Right atrium auricular region (tissue), 2 donors: ENCODE data around the gene ADARB1. TPM values are rescaled to one million over a fixed set of nuclear protein-coding genes. Genes with fewer than 3 reads are reported as not detected.

ENCODE experiments used
- DNase-seq: peaks from one replicate; pipeline ENCODE4 v3.0.0-alpha.2; 2019; ENCODE audit warnings: low spot score
- H3K27ac ChIP-seq, 2 donors: fragments of 200-600 bp; sonication (generic); 1 replicate in 1 of 2; 2 replicates in 1 of 2; pipeline ENCODE4 v1.5.1; 2016 to 2019
- H3K27me3 ChIP-seq, 2 donors: fragments of 200-600 bp; sonication (generic); one replicate each; pipeline versions ENCODE4 v1.5.1 to v1.6.0; 2017 to 2019
- H3K36me3 ChIP-seq: fragments of 200-600 bp; sonication (generic); one replicate; pipeline ENCODE4 v1.5.1; 2016
- H3K4me1 ChIP-seq, 2 donors: fragments of 200-600 bp; sonication (generic); one replicate each; pipeline versions ENCODE4 v1.5.1 to v1.6.0; 2017 to 2019
- H3K4me3 ChIP-seq, 2 donors: fragments of 200-600 bp; sonication (generic); 1 replicate in 1 of 2; 2 replicates in 1 of 2; pipeline ENCODE4 v1.5.1; 2017 to 2019; ENCODE audit warnings: mild to moderate bottlenecking in 1 of 2, moderate library complexity in 1 of 2
- H3K9me3 ChIP-seq, 2 donors: fragments of 200-600 bp; sonication (generic); one replicate each; pipeline ENCODE4 v1.5.1; 2019
- CTCF ChIP-seq, 2 donors: fragments of 200-600 bp; sonication (generic); IDR thresholded peaks; one replicate each; pipeline ENCODE4 v1.5.1; 2019; ENCODE audit warnings: antibody characterized with exemption in 2 of 2
- total RNA-seq, 2 donors: library from RNA; depleted of rRNA; stranded (reverse); fragments of >200 nt; gene quantifications; one replicate each; pipeline ENCODE4 v1.1.0, GENCODE V29; 2016

ADARB1 gene
- total RNA-seq, 2 donors from 2014 or later: 7.5 to 10.5 TPM

- no peak overlapping the region for H3K27ac ChIP-seq
- H3K36me3 ChIP-seq: no peaks in the 10 kb centered on the region
- H3K4me3 ChIP-seq: no peak overlapping the region
- TF ChIP-seq CTCF (IDR thresholded peaks at IDR 0.05): no peak
- H3K9me3 ChIP-seq: no peaks in the 10 kb centered on the region
- DNase-seq: no peak
- H3K4me1 ChIP-seq: peaks cover 0 to 20% of the 10 kb centered on the region in 2 donors
- H3K27me3 ChIP-seq: no peaks in the 10 kb centered on the region
These were observed 178.1 kb downstream of the ADARB1 start for GRCh38 chr21:45252448-45252925.

GRCh38 chr21:45253180-45253579, 178.8 kb downstream of the ADARB1 start:
- DNase-seq: no peak
- Histone ChIP-seq H3K4me3 (no peak overlapping the region), H3K4me1 (peaks cover 0 to 20% of the 10 kb centered on the region in 2 donors), H3K27ac (no peak overlapping the region), H3K36me3 (no peaks in the 10 kb centered on the region), H3K9me3 (no peaks in the 10 kb centered on the region), H3K27me3 (no peaks in the 10 kb centered on the region)
- TF ChIP-seq CTCF (IDR thresholded peaks at IDR 0.05): no peak

GRCh38 chr21:45253633-45254459, 179.5 kb downstream of the ADARB1 start:
- no peak overlapping the region for H3K4me3 ChIP-seq
- no peak overlapping the region for H3K27ac ChIP-seq
- no peaks in the 10 kb centered on the region for H3K9me3 ChIP-seq
- H3K36me3 ChIP-seq: no peaks in the 10 kb centered on the region
- TF ChIP-seq CTCF (IDR thresholded peaks at IDR 0.05): no peak
- H3K27me3 ChIP-seq: no peaks in the 10 kb centered on the region
- H3K4me1 ChIP-seq: peaks cover 0 to 14% of the 10 kb centered on the region in 2 donors
- no peak for DNase-seq

GRCh38 chr21:45254460-45254930, 180.1 kb downstream of the ADARB1 start:
- H3K4me1 ChIP-seq: peaks cover 0 to 10% of the 10 kb centered on the region in 2 donors
- no peaks in the 10 kb centered on the region for H3K9me3 ChIP-seq
- no peak overlapping the region for H3K4me3 ChIP-seq
- no peaks in the 10 kb centered on the region for H3K27me3 ChIP-seq
- no peak overlapping the region for H3K27ac ChIP-seq
- no peak for TF ChIP-seq CTCF (IDR thresholded peaks at IDR 0.05)
- DNase-seq: no peak
- no peaks in the 10 kb centered on the region for H3K36me3 ChIP-seq

- H3K9me3 ChIP-seq: no peaks in the 10 kb centered on the region
- TF ChIP-seq CTCF (IDR thresholded peaks at IDR 0.05): no peak
- H3K4me3 ChIP-seq: no peak overlapping the region
- H3K27me3 ChIP-seq: no peaks in the 10 kb centered on the region
- H3K36me3 ChIP-seq: no peaks in the 10 kb centered on the region
- no peak overlapping the region for H3K27ac ChIP-seq
- H3K4me1 ChIP-seq: peaks cover 0 to 10% of the 10 kb centered on the region in 2 donors
- DNase-seq: no peak
These were observed 181.1 kb downstream of the ADARB1 start for GRCh38 chr21:45255381-45256020.
